ENCODE data around the gene LUZP2. TPM values are rescaled to one million over a fixed set of nuclear protein-coding genes. Genes with fewer than 3 reads are reported as not detected.

The LUZP2 gene
- total RNA-seq, 1 experiment from 2014 or later: not detected

DNA sequence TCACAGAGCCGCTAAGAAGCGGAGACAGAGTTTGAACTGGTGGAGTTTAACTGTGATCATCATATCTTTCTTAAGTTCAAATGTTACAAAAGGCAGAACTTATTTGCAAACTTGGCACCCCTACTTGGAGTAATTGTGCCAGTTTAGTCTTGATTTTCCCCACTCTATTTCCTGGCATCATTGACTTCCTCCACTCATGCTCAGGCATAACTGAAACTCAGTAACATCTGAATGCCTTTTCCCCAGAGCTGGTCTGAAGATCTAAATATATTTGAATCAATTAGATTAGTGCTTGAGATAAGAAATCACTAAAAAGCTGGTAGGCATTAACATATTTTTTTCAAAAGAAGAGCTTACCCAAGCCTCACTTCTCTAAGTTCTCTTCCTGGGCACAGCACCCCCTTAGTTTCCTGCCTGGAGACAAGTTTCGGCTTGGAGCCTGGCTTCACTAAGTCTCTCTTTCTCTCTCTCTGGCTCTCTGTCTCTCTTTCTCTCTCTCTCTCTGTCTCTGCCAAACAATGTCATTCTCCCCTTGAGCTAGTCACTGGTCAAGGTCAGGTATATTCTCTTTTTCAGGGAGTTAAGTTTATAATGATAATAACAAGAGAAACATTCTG, 190.8 kb downstream of the LUZP2 start:
- intact Hi-C loops (cut with micrococcal nuclease; ENCODE audit: unreplicated experiment): no loop called here
- H3K27ac Mint-ChIP-seq (ENCODE audit: unreplicated experiment): no peak overlapping the region

DNA sequence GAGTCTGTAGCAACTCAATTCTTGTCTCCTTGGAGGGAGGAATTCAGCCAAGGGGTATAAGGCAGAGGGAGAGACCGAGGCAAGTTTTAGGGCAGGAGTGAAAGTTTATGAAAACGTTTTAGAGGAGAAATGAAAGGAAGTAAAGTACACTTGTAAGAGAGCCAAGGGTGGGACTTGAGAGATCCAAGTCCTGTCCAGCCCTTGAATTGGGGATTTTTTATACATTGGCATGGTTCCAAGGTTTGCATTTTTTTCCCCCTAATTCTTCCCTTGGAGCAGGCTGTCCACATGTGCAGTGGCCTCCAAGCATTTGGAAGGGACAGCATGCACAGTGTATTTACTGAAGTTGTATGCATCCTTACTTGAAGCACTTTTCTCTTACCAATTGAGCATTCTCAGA, 192.1 kb downstream of the LUZP2 start:
- ChIA-PET CTCF (no interaction called here), POLR2A (no interaction called here)
- H3K27me3 ChIP-seq (replicated peaks; ENCODE audit: control insufficient read depth, insufficient read depth, low read length): no peaks in the 10 kb centered on the region
- H3K36me3 Mint-ChIP-seq (ENCODE audit: insufficient read depth, unreplicated experiment): no peaks in the 10 kb centered on the region
- H3K36me3 ChIP-seq (ENCODE audit: control insufficient read depth, insufficient read depth, low read length): no peaks in the 10 kb centered on the region
- no peaks in the 10 kb centered on the region for H3K4me1 ChIP-seq
- H3K4me1 Mint-ChIP-seq (ENCODE audit: low read depth, unreplicated experiment): no peaks in the 10 kb centered on the region
- no peaks in the 10 kb centered on the region for H3K27me3 Mint-ChIP-seq (ENCODE audit: insufficient read depth, unreplicated experiment)
- intact Hi-C loops (cut with micrococcal nuclease; ENCODE audit: unreplicated experiment): no loop called here
- no peaks in the 10 kb centered on the region for H3K9me3 ChIP-seq
- no TSS peak for BruUV-seq (replicated peaks)
- no peak overlapping the region for H3K4me3 ChIP-seq (ENCODE audit: low read depth, low read length)
- no peak overlapping the region for H3K4me3 Mint-ChIP-seq (ENCODE audit: unreplicated experiment)
- DNase-seq: no peak
- TF ChIP-seq, protein P1, sequence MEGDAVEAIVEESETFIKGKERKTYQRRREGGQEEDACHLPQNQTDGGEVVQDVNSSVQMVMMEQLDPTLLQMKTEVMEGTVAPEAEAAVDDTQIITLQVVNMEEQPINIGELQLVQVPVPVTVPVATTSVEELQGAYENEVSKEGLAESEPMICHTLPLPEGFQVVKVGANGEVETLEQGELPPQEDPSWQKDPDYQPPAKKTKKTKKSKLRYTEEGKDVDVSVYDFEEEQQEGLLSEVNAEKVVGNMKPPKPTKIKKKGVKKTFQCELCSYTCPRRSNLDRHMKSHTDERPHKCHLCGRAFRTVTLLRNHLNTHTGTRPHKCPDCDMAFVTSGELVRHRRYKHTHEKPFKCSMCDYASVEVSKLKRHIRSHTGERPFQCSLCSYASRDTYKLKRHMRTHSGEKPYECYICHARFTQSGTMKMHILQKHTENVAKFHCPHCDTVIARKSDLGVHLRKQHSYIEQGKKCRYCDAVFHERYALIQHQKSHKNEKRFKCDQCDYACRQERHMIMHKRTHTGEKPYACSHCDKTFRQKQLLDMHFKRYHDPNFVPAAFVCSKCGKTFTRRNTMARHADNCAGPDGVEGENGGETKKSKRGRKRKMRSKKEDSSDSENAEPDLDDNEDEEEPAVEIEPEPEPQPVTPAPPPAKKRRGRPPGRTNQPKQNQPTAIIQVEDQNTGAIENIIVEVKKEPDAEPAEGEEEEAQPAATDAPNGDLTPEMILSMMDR (IDR thresholded peaks at IDR 0.05; ENCODE audit: insufficient read depth in 1 of 2, low read depth in 1 of 2, low read length in 1 of 2, severe bottlenecking in 1 of 2, unreplicated experiment in 1 of 2): no peak
- H3K27ac Mint-ChIP-seq (ENCODE audit: unreplicated experiment): no peak overlapping the region
- no peaks in the 10 kb centered on the region for H3K9me3 Mint-ChIP-seq (ENCODE audit: unreplicated experiment)

More for the DNA sequence above, 190.8 kb downstream of the LUZP2 start:
- Histone ChIP-seq H3K36me3 (ENCODE audit: control insufficient read depth, insufficient read depth, low read length) (no peaks in the 10 kb centered on the region), H3K4me1 (no peaks in the 10 kb centered on the region), H3K4me3 (ENCODE audit: low read depth, low read length) (no peak overlapping the region), H3K9me3 (no peaks in the 10 kb centered on the region), H3K27me3 (replicated peaks; ENCODE audit: control insufficient read depth, insufficient read depth, low read length) (no peaks in the 10 kb centered on the region)
- TF ChIP-seq, protein P1 (IDR thresholded peaks at IDR 0.05; ENCODE audit: insufficient read depth in 1 of 2, low read depth in 1 of 2, low read length in 1 of 2, severe bottlenecking in 1 of 2, unreplicated experiment in 1 of 2): no peak
- no peaks in the 10 kb centered on the region for H3K27me3 Mint-ChIP-seq (ENCODE audit: insufficient read depth, unreplicated experiment)
- no TSS peak for BruUV-seq (replicated peaks)
- no peaks in the 10 kb centered on the region for H3K36me3 Mint-ChIP-seq (ENCODE audit: insufficient read depth, unreplicated experiment)
- POLR2A ChIA-PET: no interaction called here
- H3K9me3 Mint-ChIP-seq (ENCODE audit: unreplicated experiment): no peaks in the 10 kb centered on the region
- DNase-seq: no peak
- CTCF ChIA-PET: no interaction called here
- no peak overlapping the region for H3K4me3 Mint-ChIP-seq (ENCODE audit: unreplicated experiment)
- H3K4me1 Mint-ChIP-seq (ENCODE audit: low read depth, unreplicated experiment): no peaks in the 10 kb centered on the region

DNA sequence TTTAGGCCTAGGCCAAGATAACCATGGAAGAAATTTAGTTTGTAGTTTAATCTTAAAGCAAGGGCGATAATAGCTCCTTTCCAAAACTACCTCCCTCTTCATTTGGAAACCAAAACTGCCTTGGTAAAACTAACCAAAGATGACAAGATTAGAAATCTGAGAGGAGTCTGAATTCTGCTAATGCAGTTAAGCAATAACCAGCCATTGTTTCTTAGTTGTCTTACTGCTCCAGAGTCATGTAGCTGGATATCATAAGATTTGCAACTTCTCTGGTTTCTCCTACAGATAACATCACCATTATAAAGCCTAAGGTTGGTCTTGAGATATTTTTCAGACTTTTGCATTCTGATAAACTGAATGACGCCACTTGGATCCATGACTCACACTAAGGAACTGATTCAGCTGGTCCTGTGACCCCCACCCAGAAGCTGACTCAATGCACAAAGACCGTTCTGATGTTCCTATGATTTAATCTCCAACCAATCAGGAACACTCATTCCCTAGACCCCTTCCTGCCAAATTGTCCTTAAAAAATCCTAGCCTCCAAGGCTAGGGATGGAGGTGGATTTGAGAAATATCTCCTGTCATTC, 200.8 kb downstream of the LUZP2 start:
- Mint-ChIP-seq H3K27me3 (ENCODE audit: insufficient read depth, unreplicated experiment) (no peaks in the 10 kb centered on the region), H3K9me3 (ENCODE audit: unreplicated experiment) (peaks cover 11% of the 10 kb centered on the region), H3K36me3 (ENCODE audit: insufficient read depth, unreplicated experiment) (no peaks in the 10 kb centered on the region), H3K4me3 (ENCODE audit: unreplicated experiment) (no peak overlapping the region), H3K4me1 (ENCODE audit: low read depth, unreplicated experiment) (no peaks in the 10 kb centered on the region), H3K27ac (ENCODE audit: unreplicated experiment) (no peak overlapping the region)
- no peaks in the 10 kb centered on the region for H3K36me3 ChIP-seq (ENCODE audit: control insufficient read depth, insufficient read depth, low read length)
- no peak overlapping the region for H3K4me3 ChIP-seq (ENCODE audit: low read depth, low read length)
- CTCF ChIA-PET: no interaction called here
- no TSS peak for BruUV-seq (replicated peaks)
- no peaks in the 10 kb centered on the region for H3K27me3 ChIP-seq (replicated peaks; ENCODE audit: control insufficient read depth, insufficient read depth, low read length)
- POLR2A ChIA-PET: no interaction called here
- intact Hi-C loops (cut with micrococcal nuclease; ENCODE audit: unreplicated experiment): no loop called here
- no peaks in the 10 kb centered on the region for H3K4me1 ChIP-seq
- TF ChIP-seq, protein P1 (IDR thresholded peaks at IDR 0.05; ENCODE audit: insufficient read depth in 1 of 2, low read depth in 1 of 2, low read length in 1 of 2, severe bottlenecking in 1 of 2, unreplicated experiment in 1 of 2): no peak
- no peak for DNase-seq
- H3K9me3 ChIP-seq: peaks cover 5% of the 10 kb centered on the region; the same call in 1 of the 2 replicates

Data from Caco-2 (cell line).